Right cardiac atrium (tissue), 5 donors: ENCODE measurements around the gene PRR15L. TPM values are rescaled to one million over a fixed set of nuclear protein-coding genes. Genes with fewer than 3 reads are reported as not detected.
A peak's percentile ranks its signal among the peaks of the same experiment; 100 is the strongest.
"Not testable (repeated sequence)": the region's sequence is repeated elsewhere in the genome, so short reads cannot be mapped to it uniquely, and the experiment has no call there.

Experiments used
- ATAC-seq, 2 donors: fragments of 200-7000 bp; cut with Tn5 transposase; one replicate each; pipeline versions ENCODE4 v1.8.0 to v1.9.1; 2020; ENCODE audit warnings: moderate library complexity in 2 of 2, mild to moderate bottlenecking in 1 of 2
- DNase-seq, 3 donors: peaks; one replicate each; pipeline ENCODE4 v3.0.0-alpha.2; 2020
- H3K27ac ChIP-seq: one replicate; pipeline ENCODE4 v1.5.1; 2013; ENCODE audit warnings: mild to moderate bottlenecking, low read length, control low read depth, moderate library complexity
- H3K27me3 ChIP-seq: one replicate; pipeline ENCODE4 v1.6.1; 2013; ENCODE audit not compliant: control insufficient read depth, insufficient read depth
- H3K4me1 ChIP-seq: one replicate; pipeline ENCODE4 v1.6.1; 2013; ENCODE audit warnings: low read length; ENCODE audit not compliant: control insufficient read depth, insufficient read depth
- H3K4me3 ChIP-seq: one replicate; pipeline ENCODE4 v1.5.1; 2013; ENCODE audit warnings: low read length, control low read depth
- H3K9me3 ChIP-seq: one replicate; pipeline ENCODE4 v1.6.1; 2013; ENCODE audit warnings: low read length; ENCODE audit not compliant: control insufficient read depth
- WGBS: extraction: QIAGEN DNeasy Blood & Tissue Kit; methylation state at CpG from one replicate; pipeline ENCODE4 v1.1.7; 2013; 5-methylcytosine and 5-hydroxymethylcytosine counted together
- intact Hi-C, 4 donors: fragments of 100-400 bp; cut with DNase I; formaldehyde crosslinking; loops; one replicate each; pipeline versions ENCODE4 v1.11.0 to v1.14.0; 2022 to 2023
- polyA plus RNA-seq: library from polyadenylated mRNA; stranded (reverse); fragments of 200-250 nt; gene quantifications from one replicate; pipeline ENCODE4 v1.2.3, GENCODE V29; 2013
- total RNA-seq, 4 donors: library from RNA; stranded (reverse); fragmentation: NEBNext Ultra II Directional; extraction: Animal tissue kit (Norgen Biotek cat#: 25700); gene quantifications; one replicate each; pipeline ENCODE4 v1.2.1, GENCODE V29; 2021
- donor health status: healthy with polysubstance abuse.
- donor health status: DM: no; HTN: yes; CAD: no.
- donor health status: DM: no; HTN: no; CAD: no.
- donor health status: DM: no; HTN: yes; CAD: no; lungs with severe emphysema.
- donor health status: DM: yes; HTN: yes; CAD: no.

PRR15L gene
- total and polyA plus RNA-seq, 5 donors = not detected

DNA sequence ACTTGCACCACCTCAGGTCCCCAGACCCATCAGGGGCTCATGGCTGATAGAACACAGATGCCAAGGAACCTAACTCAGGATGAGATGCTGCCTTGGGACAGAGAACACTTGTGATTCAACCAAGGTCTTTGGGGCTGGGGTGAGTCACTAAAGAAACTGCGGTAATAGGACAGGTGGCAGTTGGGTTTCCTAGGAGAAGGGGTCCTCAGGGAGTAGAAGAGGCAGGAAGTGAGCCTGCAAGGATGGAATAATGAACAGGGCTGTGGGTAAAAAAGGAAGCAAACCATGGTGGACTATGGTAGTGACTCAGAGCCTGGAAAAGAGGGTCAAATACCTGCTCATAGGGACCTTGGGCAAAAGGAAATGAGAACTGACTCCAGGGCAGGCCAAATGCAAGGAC lies 22.8 kb downstream of the PRR15L start:
- no peak for ATAC-seq
- DNase-seq = no peak
- Histone ChIP-seq H3K27ac (no peak overlapping the region), H3K4me1 (peaks cover 4% of the 10 kb centered on the region), H3K4me3 (no peak overlapping the region), H3K27me3 (no peaks in the 10 kb centered on the region), H3K9me3 (no peaks in the 10 kb centered on the region)
- 91% methylated on average over 1 of the region's 1 CpG for WGBS
- intact Hi-C loops = no loop called here

DNA sequence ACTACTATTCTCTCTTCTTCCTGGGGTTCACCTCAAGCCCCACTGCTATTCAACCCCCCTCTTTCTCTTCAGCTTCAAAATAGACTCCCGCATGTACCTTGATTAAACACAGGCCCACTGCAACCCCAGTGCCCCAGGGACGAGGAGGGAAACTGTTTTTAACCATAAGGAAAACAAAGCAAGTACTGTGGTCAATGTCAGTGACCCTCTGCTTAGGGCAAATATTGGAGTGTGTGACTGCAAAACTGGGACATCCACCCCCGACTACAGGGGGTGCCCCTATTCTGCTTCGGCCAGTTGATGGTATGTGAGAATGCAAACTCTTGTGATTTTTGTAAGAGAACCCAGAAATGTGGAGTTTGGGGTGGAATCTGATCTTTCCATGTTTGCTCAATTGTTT lies 25.8 kb downstream of the PRR15L start:
- no peaks in the 10 kb centered on the region for H3K27me3 ChIP-seq
- DNase-seq = no peak
- H3K27ac ChIP-seq = no peak overlapping the region
- ATAC-seq = no peak
- H3K4me1 ChIP-seq = peaks cover 4% of the 10 kb centered on the region
- H3K4me3 ChIP-seq = no peak overlapping the region
- H3K9me3 ChIP-seq = no peaks in the 10 kb centered on the region
- intact Hi-C loops = no loop called here
- 83% methylated on average over 4 of the region's 4 CpGs for WGBS

DNA sequence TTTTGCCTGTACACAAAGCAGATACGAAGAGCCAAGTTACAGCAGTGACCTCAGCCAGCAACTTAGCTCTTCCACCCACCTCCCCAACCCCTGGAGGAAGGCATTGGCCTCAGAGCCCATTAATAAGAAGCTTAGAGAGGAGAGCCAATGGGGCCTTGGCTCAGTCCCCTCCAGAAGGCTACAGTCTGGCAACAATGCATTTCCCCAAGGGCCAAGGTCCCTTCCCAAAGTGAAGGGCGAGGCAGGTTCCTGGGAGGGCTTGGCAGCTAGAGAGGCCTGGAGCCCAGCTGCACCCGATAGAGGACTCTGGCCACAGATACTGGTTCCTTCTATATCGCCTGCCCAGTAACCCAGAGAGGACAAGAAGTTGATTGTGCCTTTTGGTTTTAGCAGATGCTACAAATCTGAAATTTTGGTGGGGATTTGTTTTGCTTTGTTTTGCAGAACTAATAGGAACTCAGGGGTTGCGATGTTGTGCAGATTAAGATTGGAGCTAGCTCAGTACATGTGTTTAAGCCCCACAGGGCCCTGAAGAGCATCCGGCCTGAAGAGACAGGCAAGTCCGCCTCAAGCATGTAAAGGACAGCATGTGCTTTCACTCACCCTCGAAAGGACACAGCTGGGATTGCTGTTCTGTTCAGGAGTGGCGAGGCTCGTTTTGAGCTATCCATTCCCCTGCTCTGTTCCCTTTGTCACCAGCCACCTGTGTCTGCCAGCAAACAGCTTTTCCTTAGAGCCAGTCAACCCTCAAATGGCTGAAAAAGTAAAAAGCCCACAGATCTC lies 28.3 kb downstream of the PRR15L start:
- intact Hi-C loops = no loop called here
- H3K4me1 ChIP-seq = no peaks in the 10 kb centered on the region
- H3K9me3 ChIP-seq = no peaks in the 10 kb centered on the region
- WGBS = 63% methylated on average over 10 of the region's 10 CpGs
- no peak overlapping the region for H3K4me3 ChIP-seq
- H3K27ac ChIP-seq = no peak overlapping the region
- ATAC-seq = peak; percentile 34 to 70
- no peaks in the 10 kb centered on the region for H3K27me3 ChIP-seq
- DNase-seq = peak in 1 of 3 donors; percentile 75

DNA sequence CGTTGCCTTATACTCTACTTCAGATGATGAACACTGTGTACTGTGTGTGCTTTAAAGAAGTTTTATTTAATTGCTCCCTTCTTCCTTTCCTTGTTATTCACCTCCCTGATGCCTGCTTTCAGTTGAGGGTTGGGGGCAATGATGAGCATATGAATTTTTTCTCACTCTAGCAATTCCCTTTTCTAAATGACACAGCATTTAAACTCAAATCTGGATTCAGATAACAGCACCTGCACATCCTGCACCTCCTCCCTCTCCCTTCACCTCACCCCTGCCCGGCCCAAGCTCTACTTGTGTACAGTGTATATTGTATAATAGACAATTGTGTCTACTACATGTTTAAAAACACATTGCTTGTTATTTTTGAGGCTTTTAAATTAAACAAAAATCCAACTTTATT lies 29.3 kb downstream of the PRR15L start:
- Histone ChIP-seq H3K27ac (no peak overlapping the region), H3K9me3 (no peaks in the 10 kb centered on the region), H3K4me3 (no peak overlapping the region), H3K4me1 (no peaks in the 10 kb centered on the region), H3K27me3 (no peaks in the 10 kb centered on the region)
- intact Hi-C loops = no loop called here
- 79% methylated on average over 2 of the region's 2 CpGs for WGBS
- ATAC-seq (no peak), DNase-seq (no peak)

DNA sequence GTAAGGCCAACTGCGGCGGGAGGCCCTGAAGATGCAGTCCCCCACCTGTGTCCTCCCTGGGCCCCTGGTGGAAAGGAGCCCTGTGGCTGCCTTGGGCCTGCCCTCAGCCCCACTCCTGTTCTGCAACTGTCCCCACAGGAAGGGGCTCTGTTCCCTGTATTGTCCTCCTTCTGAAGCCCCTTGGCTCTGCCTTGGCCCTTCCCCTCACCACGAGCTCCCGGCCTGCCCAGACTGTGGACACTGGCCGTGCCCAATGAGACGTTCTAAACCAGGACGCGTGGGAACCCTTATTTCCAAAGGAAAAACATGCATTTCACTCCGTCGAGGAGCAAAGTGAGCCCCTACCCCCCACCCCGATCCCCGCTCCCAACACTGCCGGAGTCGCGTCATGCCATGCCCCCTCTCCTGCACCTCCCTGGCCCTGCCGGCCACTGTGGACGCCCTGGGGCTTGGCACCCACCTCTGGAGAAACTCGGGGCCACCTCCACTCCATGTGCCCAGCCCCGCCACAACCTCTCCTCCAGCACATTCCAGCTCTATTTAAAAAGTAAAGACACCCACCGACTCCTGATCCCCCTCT lies 29.8 kb downstream of the PRR15L start:
- 90% methylated on average over 20 of the region's 20 CpGs for WGBS
- ATAC-seq (no peak), DNase-seq (no peak)
- no peaks in the 10 kb centered on the region for H3K9me3 ChIP-seq
- no peak overlapping the region for H3K27ac ChIP-seq
- intact Hi-C loops = no loop called here
- no peaks in the 10 kb centered on the region for H3K4me1 ChIP-seq
- no peaks in the 10 kb centered on the region for H3K27me3 ChIP-seq
- H3K4me3 ChIP-seq = no peak overlapping the region

DNA sequence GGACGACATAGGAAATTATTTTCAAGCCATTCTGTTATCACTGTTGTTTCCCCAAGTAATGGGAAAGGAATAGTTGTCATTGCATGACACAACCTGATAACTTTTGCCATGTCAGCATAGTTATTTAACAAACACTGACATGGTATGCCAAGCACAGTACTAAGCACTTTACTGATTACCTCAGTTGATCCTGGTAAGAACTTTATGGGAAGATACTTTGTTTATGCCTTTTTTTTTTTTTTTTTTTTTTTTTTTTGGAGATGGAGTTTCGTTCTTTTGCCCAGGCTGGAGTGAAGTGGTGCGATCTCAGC lies 32.0 kb downstream of the PRR15L start:
- WGBS = 77% methylated on average over 3 of the region's 3 CpGs
- DNase-seq (no peak), ATAC-seq (no peak)
- Histone ChIP-seq H3K9me3 (no peaks in the 10 kb centered on the region), H3K27me3 (no peaks in the 10 kb centered on the region), H3K4me3 (no peak overlapping the region), H3K4me1 (no peaks in the 10 kb centered on the region), H3K27ac (no peak overlapping the region)
- intact Hi-C loops = no loop called here

DNA sequence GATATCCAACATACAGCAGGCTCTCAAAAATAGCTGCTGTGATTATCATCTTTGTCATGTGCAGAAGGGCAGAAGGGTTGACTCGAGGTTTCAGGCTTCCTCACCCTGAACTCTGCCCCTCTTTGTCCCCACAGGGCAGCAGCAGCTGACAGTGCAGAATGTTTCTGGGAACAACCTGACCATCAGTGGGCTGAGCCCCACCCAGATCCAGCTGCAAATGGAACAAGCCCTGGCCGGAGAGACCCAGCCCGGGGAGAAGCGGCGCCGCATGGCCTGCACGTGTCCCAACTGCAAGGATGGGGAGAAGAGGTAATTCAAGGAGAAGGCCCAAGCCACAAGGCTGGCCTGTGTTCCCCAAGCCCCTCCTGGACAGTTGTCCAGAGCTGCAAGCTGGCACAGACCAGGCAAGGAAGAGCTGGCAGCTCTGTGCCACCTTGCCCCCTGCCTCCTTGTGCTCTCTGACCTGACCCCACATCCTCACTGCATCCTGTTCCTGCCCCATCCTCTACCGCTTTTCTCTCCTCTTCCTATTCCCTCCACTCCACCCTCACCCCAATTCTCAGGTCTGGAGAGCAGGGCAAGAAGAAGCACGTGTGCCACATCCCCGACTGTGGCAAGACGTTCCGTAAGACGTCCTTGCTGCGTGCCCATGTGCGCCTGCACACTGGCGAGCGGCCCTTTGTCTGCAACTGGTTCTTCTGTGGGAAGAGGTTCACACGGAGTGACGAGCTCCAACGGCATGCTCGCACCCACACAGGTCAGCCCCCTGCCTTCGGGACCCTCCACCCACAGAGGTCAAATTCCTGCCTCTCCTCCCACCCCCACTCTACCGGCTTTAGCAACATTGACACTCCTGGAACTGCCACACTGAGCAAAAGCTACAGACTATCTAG lies 32.7 kb downstream of the PRR15L start:
- WGBS = 85% methylated on average over 23 of the region's 23 CpGs
- no peak for ATAC-seq
- Histone ChIP-seq H3K9me3 (no peaks in the 10 kb centered on the region), H3K27me3 (no peaks in the 10 kb centered on the region), H3K4me1 (no peaks in the 10 kb centered on the region), H3K27ac (no peak overlapping the region), H3K4me3 (no peak overlapping the region)
- intact Hi-C loops = no loop called here
- DNase-seq = no peak

DNA sequence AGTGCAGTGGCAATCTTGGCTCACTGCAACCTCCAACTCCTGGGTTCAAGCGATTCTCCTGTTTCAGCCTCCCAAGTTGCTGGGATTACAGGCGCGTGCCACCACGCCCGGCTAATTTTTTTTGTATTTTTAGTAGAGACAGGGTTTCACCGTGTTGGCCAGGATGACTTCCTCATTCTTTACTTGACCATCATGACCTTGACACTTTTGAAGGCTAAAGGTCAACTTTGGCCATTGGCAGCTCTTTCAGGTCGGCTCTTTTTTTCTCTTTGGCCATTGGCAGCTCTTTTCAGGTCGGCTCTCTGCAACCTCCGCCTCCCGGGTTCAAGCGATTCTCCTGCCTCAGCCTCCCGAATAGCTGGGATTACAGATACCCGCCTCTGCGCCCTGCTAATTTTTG lies 37.8 kb downstream of the PRR15L start:
- ATAC-seq, H3K27me3 ChIP-seq, H3K9me3 ChIP-seq, H3K4me3 ChIP-seq, H3K4me1 ChIP-seq, DNase-seq, intact Hi-C loops, H3K27ac ChIP-seq: not testable (repeated sequence)
- 95% methylated on average over 14 of the region's 14 CpGs for whole genome bisulfite sequencing

DNA sequence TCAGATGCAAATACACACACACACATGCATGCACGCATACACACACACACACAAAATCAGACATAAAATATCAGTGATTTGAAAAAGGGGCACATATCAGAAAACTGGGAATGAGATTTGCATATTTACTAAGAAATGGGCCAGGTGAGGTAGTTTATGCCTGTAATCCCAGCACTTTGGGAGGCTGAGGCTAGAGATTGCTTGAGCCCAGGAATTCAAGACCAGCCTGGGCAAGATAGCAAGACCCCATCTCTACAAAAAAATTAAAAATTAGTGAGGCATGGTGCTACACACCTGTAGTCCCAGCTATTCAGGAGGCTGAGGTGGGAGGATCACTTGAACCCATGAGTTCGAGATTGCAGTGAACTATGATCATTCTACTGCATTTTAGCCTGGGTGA lies 38.7 kb downstream of the PRR15L start:
- intact Hi-C loops = no loop called here
- H3K4me1 ChIP-seq = peaks cover 3% of the 10 kb centered on the region
- ATAC-seq = no peak
- H3K27me3 ChIP-seq = no peaks in the 10 kb centered on the region
- DNase-seq = no peak
- H3K27ac ChIP-seq = no peak overlapping the region
- H3K9me3 ChIP-seq = no peaks in the 10 kb centered on the region
- 94% methylated on average over 2 of the region's 2 CpGs for WGBS
- H3K4me3 ChIP-seq = no peak overlapping the region

DNA sequence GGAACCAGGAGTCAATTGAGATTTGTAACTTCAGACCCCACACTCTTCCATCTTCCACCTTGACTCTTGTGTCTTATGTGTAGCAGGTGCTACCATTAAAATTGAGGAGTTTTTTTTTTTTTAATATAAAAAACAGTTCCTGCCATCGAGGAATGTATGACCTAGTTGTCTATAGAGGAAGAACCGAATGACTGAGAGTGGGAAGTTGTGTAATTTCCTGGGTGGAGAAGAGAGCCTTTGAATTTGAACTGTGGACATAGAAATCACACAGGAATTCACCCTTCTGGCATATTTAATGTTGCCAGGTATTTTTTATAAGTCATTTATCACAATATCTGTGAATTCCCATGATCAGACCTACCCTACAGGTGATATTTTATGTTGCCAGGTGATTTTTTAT lies 39.7 kb downstream of the PRR15L start:
- no peak overlapping the region for H3K27ac ChIP-seq
- peaks cover 3% of the 10 kb centered on the region for H3K4me1 ChIP-seq
- ATAC-seq = no peak
- 55% methylated on average over 2 of the region's 2 CpGs for WGBS
- no peak overlapping the region for H3K4me3 ChIP-seq
- no peaks in the 10 kb centered on the region for H3K9me3 ChIP-seq
- DNase-seq = no peak
- intact Hi-C loops = no loop called here
- H3K27me3 ChIP-seq = no peaks in the 10 kb centered on the region

DNA sequence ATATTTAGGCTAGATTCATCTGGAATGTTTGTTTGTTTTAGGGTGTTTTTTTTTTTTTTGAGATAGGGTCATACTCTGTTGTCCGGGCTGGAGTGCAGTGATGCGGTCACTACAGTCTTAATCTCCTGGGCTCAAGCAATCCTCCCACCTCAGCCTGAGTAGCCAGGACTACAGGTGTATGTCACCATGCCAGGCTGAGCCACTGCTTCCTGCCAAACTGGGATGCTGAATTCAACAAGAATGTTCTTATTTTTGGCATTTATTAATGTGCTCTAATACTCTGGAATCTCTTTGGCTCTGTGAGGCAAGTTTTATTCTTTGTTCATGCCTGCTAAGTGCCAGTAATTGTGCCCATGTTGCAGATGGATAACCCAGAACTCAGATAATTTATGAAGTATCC lies 40.1 kb downstream of the PRR15L start:
- WGBS = 77% methylated on average over 2 of the region's 2 CpGs
- Histone ChIP-seq H3K4me1 (peaks cover 3% of the 10 kb centered on the region), H3K9me3 (no peaks in the 10 kb centered on the region), H3K27ac (no peak overlapping the region), H3K4me3 (no peak overlapping the region), H3K27me3 (no peaks in the 10 kb centered on the region)
- ATAC-seq (no peak), DNase-seq (no peak)
- intact Hi-C loops = no loop called here
